Adrenal gland (tissue), 12 donors: ENCODE data around the gene EPS8L1. TPM values are rescaled to one million over a fixed set of nuclear protein-coding genes. Genes with fewer than 3 reads are reported as not detected.

ENCODE experiments used
- DNase-seq, 7 donors: peaks; one replicate each; pipeline ENCODE4 v3.0.0-alpha.2; 2019 to 2020
- H3K27ac ChIP-seq, 5 donors: fragments of 200-600 bp; sonication (generic) in 4 of 5; 1 replicate in 3 of 5; 2 replicates in 2 of 5; pipeline versions ENCODE4 v1.5.1 to v1.8.0; 2016 to 2020; ENCODE audit warnings: mild to moderate bottlenecking in 1 of 5
- H3K27me3 ChIP-seq: fragments of 200-600 bp; 2 replicates; pipeline ENCODE4 v1.8.0; 2021
- H3K36me3 ChIP-seq, 2 donors: fragments of 200-600 bp; replicated peaks in 1 of 2; 1 replicate in 1 of 2; 2 replicates in 1 of 2; pipeline versions ENCODE4 v1.5.1 to v1.8.0; 2018 to 2022
- H3K4me1 ChIP-seq, 2 donors: fragments of 200-600 bp; replicated peaks in 1 of 2; 1 replicate in 1 of 2; 2 replicates in 1 of 2; pipeline versions ENCODE4 v1.5.1 to v1.8.0; 2018 to 2021
- H3K4me3 ChIP-seq, 4 donors: fragments of 200-600 bp; sonication (generic) in 3 of 4; one replicate each; pipeline ENCODE4 v1.5.1; 2016 to 2018
- H3K9me3 ChIP-seq, 3 donors: fragments of 200-600 bp; sonication (generic) in 1 of 3; replicated peaks in 1 of 3; 1 replicate in 2 of 3; 2 replicates in 1 of 3; pipeline versions ENCODE4 v1.5.1 to v1.8.0; 2016 to 2021
- POLR2A ChIP-seq, 2 donors: fragments of 450-650 bp; IDR thresholded peaks; one replicate each; pipeline ENCODE4 v1.6.1; 2017; ENCODE audit warnings: antibody characterized with exemption in 2 of 2, mild to moderate bottlenecking in 2 of 2, moderate library complexity in 1 of 2
- WGBS, 4 donors: extraction: QIAGEN DNeasy Blood & Tissue Kit in 2 of 4; methylation state at CpG; one replicate each; pipeline versions ENCODE4 v1.1.5 to v1.1.7; 2013 to 2017; 5-methylcytosine and 5-hydroxymethylcytosine counted together
- intact Hi-C, 2 donors: fragments of 100-400 bp; cut with DNase I; formaldehyde crosslinking; loops; one replicate each; pipeline versions ENCODE4 v1.14.1 to v1.15.0; 2022 to 2023
- polyA plus RNA-seq, 3 donors: library from polyadenylated mRNA; stranded (reverse); fragments of 200-250 nt in 2 of 3; fragments of 350-450 nt in 1 of 3; fragmentation: Illumina TruSeq in 1 of 3; extraction: RNeasy Lipid Tissue Mini Kit (QIAGEN cat#74804) in 1 of 3; gene quantifications; one replicate each; pipeline ENCODE4 v1.2.3, GENCODE V29; 2013 to 2014
- total RNA-seq, 9 donors: library from RNA; depleted of rRNA in 4 of 9; stranded (reverse); fragments of >200 nt in 4 of 9; fragments of 120-200 nt in 1 of 9; fragmentation: NEBNext Ultra II Directional in 1 of 9; extraction: Animal tissue kit (Norgen Biotek cat#: 25700) in 1 of 9; gene quantifications; one replicate each; pipeline versions ENCODE4 v1.1.0 to v1.2.4, GENCODE V29; 2013 to 2023
- TF ChIP-seq, protein P1 (sequence below), 6 experiments: fragments of 450-650 bp in 4 of 6; fragments of 200-600 bp in 2 of 6; sonication (generic) in 1 of 6; IDR thresholded peaks; 1 replicate in 5 of 6; 2 replicates in 1 of 6; pipeline versions ENCODE4 v1.5.1 to v1.8.0; 2016 to 2021; ENCODE audit warnings: antibody characterized with exemption in 6 of 6, mild to moderate bottlenecking in 2 of 6, moderate library complexity in 1 of 6
- donor health status: healthy with polysubstance abuse.
- donor health status: Bipolar disorder and iron deficiency.
- donor health status: DM: yes; HTN: yes; CAD: no.
- donor health status: DM: no; HTN: no; CAD: no.
- donor health status: DM: no; HTN: no; CAD: no.
- donor health status: DM: yes; HTN: yes; CAD: no.

Gene EPS8L1
- total and polyA plus RNA-seq, 12 donors, result 0.60 to 8.0 (median 2.2) TPM; not detected in 2

DNA sequence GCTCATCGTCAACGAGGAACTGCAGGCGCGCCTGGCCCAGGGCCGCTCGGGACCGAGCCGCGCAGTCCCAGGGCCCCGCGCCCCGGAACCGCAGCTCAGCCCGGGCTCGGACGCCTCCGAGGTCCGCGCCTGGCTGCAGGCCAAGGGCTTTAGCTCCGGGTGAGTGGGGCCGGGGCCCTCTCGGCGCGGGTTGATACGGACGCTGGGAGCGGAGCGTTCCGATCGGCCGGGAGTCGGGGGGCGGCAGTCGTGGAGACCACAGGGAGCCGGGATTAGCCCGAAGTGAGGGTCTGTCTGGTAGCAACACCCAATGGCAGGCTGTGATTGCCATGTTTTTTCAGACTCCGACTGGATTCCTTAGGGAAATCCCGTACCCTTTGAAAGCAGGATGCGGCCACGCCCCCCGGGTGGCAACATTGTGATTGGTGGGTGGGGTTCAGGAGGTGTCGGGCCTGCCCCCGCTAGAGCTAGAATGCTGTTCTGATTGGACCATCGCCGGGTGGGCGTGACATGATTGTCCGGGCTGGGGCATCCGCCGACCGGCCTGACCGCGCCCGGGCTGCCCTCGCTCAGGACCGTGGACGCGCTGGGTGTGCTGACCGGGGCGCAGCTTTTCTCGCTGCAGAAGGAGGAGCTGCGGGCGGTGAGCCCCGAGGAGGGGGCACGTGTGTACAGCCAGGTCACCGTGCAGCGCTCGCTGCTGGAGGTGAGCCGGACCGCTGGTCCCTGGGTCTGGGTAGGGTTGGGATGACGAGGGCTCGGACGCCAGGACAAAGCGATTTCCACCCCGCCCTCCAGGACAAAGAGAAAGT, 11.3 kb downstream of the EPS8L1 start:
- peak overlapping the region in 1 of 4 donors; percentile 50 for H3K4me3 ChIP-seq
- H3K27ac ChIP-seq, result no peak overlapping the region
- intact Hi-C loops, result no loop called here
- H3K9me3 ChIP-seq, result no peaks in the 10 kb centered on the region
- peak; percentile 86 to 96 (median 94) for DNase-seq
- WGBS, 4 donors, result 2 to 15% (median 7%) methylated on average over 10 to 74 of the region's 74 CpGs
- H3K27me3 ChIP-seq, result peaks cover 35% of the 10 kb centered on the region
- TF ChIP-seq POLR2A (IDR thresholded peaks at IDR 0.05), result no peak
- TF ChIP-seq, protein P1, sequence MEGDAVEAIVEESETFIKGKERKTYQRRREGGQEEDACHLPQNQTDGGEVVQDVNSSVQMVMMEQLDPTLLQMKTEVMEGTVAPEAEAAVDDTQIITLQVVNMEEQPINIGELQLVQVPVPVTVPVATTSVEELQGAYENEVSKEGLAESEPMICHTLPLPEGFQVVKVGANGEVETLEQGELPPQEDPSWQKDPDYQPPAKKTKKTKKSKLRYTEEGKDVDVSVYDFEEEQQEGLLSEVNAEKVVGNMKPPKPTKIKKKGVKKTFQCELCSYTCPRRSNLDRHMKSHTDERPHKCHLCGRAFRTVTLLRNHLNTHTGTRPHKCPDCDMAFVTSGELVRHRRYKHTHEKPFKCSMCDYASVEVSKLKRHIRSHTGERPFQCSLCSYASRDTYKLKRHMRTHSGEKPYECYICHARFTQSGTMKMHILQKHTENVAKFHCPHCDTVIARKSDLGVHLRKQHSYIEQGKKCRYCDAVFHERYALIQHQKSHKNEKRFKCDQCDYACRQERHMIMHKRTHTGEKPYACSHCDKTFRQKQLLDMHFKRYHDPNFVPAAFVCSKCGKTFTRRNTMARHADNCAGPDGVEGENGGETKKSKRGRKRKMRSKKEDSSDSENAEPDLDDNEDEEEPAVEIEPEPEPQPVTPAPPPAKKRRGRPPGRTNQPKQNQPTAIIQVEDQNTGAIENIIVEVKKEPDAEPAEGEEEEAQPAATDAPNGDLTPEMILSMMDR (IDR thresholded peaks at IDR 0.05), result no peak
- peaks cover 0 to 15% of the 10 kb centered on the region in 2 donors for H3K36me3 ChIP-seq
- H3K4me1 ChIP-seq, result peaks cover 16 to 22% of the 10 kb centered on the region in 2 donors

DNA sequence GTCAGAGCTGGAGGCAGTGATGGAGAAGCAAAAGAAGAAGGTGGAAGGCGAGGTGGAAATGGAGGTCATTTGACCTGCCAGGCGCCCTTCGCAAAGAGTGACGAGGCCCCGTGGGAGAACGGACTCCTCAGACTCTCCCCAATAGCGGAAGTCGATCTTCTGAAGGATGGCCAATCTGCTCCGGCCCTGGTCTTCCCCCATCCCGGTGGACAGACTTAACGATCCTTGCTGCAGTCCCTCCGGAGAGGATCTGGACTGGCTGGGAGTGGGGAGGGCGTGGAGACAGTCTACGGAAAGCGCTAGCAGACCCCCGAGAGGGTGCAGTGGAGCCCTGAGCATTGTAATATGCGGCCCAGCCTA, 11.9 kb downstream of the EPS8L1 start:
- intact Hi-C loops, result no loop called here

DNA sequence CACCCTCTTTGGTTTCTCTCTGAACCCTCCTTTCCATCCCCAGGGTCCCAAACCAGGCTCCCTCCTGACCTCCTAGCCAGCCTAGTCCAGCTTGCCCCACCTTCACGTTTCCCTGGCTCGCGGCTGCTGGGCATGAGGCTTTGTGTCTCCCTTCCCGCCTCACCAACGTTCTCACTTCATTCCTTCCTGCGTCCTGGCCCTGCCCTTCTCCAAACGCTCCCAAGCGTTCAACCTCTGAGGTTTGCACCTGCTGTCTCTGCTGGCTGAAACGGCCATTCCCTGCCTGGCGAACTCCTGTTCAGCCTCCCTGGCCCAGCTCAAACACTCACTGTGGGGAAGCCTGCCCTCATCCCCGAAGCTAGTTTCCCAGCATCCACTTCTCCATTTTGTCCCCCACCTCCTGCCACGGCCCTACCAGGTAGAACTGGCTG, 12.4 kb downstream of the EPS8L1 start:
- no peaks in the 10 kb centered on the region for H3K9me3 ChIP-seq
- peaks cover 25% of the 10 kb centered on the region for H3K27me3 ChIP-seq
- H3K27ac ChIP-seq, result no peak overlapping the region
- TF ChIP-seq POLR2A (IDR thresholded peaks at IDR 0.05), result no peak
- TF ChIP-seq, protein P1 (IDR thresholded peaks at IDR 0.05), result no peak
- intact Hi-C loops, result no loop called here
- WGBS, 4 donors, result 71 to 87% (median 73%) methylated on average over 12 of the region's 12 CpGs
- DNase-seq, result no peak
- H3K4me1 ChIP-seq, result peaks cover 12 to 16% of the 10 kb centered on the region in 2 donors
- no peak overlapping the region for H3K4me3 ChIP-seq
- peaks cover 0 to 26% of the 10 kb centered on the region in 2 donors for H3K36me3 ChIP-seq

More for the DNA sequence above, 11.9 kb downstream of the EPS8L1 start:
- H3K9me3 ChIP-seq, result no peaks in the 10 kb centered on the region
- H3K4me1 ChIP-seq, result peaks cover 12 to 16% of the 10 kb centered on the region in 2 donors
- 22 to 52% (median 45%) methylated on average over 17 of the region's 17 CpGs for WGBS, 4 donors
- no peak overlapping the region for H3K27ac ChIP-seq
- peak overlapping the region in 1 of 4 donors; percentile 50 for H3K4me3 ChIP-seq
- TF ChIP-seq, protein P1 (IDR thresholded peaks at IDR 0.05), result no peak
- TF ChIP-seq POLR2A (IDR thresholded peaks at IDR 0.05), result no peak
- peak in 1 of 7 donors; percentile 22 for DNase-seq
- H3K27me3 ChIP-seq, result peaks cover 29% of the 10 kb centered on the region
- H3K36me3 ChIP-seq, result peaks cover 0 to 21% of the 10 kb centered on the region in 2 donors

DNA sequence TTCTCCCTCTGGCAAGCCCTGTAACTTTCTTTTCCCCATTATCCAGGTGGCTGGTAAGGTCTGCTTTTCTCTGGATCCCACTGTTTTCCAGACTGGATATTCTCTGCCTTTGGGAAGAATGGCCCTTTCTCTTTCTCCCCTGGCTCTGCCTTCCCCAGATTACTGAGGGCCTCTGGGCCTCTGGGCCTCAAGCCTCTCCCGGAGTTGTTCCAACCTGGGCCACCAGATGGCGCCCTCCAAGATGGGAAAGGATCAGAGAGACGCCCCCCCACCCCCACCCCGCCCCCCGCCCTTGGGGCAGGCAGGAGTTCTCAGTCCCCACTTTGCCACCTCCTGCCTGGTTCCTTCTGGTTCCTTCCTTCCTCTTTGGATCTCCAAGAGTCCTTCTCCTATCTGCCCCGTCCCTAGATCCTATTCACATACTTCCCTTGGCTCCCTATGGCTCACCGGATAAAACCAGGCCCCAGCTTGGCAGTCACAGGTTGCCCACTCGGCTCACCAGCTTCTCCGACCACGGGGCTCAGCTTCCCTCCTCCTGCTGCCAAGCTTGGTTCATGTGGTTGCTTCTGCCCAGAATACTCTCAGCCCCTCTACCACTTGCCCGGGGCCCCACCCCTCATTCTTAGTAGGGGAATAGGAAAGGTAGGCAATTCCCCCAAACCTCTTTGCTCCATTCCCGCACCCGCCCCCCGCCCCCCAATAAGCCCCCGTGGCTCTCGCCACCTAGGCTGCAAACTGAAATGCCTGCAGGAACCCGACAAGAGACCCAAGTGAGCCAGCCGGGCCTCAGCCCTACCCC, 13.1 kb downstream of the EPS8L1 start:
- Histone ChIP-seq H3K27me3 (peaks cover 18% of the 10 kb centered on the region), H3K4me3 (no peak overlapping the region), H3K9me3 (no peaks in the 10 kb centered on the region), H3K36me3 (peaks cover 0 to 26% of the 10 kb centered on the region in 2 donors), H3K4me1 (peaks cover 12 to 16% of the 10 kb centered on the region in 2 donors), H3K27ac (no peak overlapping the region)
- intact Hi-C loops, result no loop called here
- peak; percentile 62 to 86 (median 72) for DNase-seq
- TF ChIP-seq, protein P1 (IDR thresholded peaks at IDR 0.05), result peak; percentile 22 to 77 (median 35)
- TF ChIP-seq POLR2A (IDR thresholded peaks at IDR 0.05), result no peak
- 48 to 53% (median 51%) methylated on average over 15 to 18 of the region's 18 CpGs for WGBS, 4 donors
